HG02588 (cell line): Measurements from ENCODE around the gene STEAP2.

Experiments used
- ATAC-seq: cut with Tn5 transposase; IDR thresholded peaks from one replicate; pipeline ENCODE4 v1.9.1; 2021; ENCODE audit warnings: mild to moderate bottlenecking, moderate library complexity; ENCODE audit not compliant: unreplicated experiment

STEAP2 gene

GRCh38 chr7:90192876-90193750 is 18.4 kb upstream of the STEAP2 start:
- no peak for ATAC-seq

- no peak for ATAC-seq
These were observed 16.4 kb upstream of the STEAP2 start for GRCh38 chr7:90194911-90195809.

GRCh38 chr7:90201500-90202195 is 9.9 kb upstream of the STEAP2 start:
- no peak for ATAC-seq

- no peak for ATAC-seq
These were observed 3.6 kb upstream of the STEAP2 start for GRCh38 chr7:90207956-90208355.

GRCh38 chr7:90209776-90210175 is 1.8 kb upstream of the STEAP2 start:
- ATAC-seq = no peak

GRCh38 chr7:90210475-90210874 is 1.1 kb upstream of the STEAP2 start:
- ATAC-seq = no peak

- ATAC-seq = peak; percentile 8
These were observed 559 bp upstream of the STEAP2 start for GRCh38 chr7:90210981-90211380.

- no peak for ATAC-seq
These were observed 582 bp downstream of the STEAP2 start for GRCh38 chr7:90212149-90212495.

GRCh38 chr7:90213521-90213920 is 2.0 kb downstream of the STEAP2 start:
- ATAC-seq = no peak

- ATAC-seq = no peak
These were observed 4.6 kb downstream of the STEAP2 start for GRCh38 chr7:90216080-90216674.

- no peak for ATAC-seq
These were observed 5.2 kb downstream of the STEAP2 start for GRCh38 chr7:90216771-90217170.

- ATAC-seq = no peak
These were observed 10.8 kb downstream of the STEAP2 start for GRCh38 chr7:90222390-90222789.

- no peak for ATAC-seq
These were observed 11.5 kb downstream of the STEAP2 start for GRCh38 chr7:90222811-90223725.

- no peak for ATAC-seq
These were observed 12.7 kb downstream of the STEAP2 start for GRCh38 chr7:90224195-90224594.

GRCh38 chr7:90225181-90225580 is 13.6 kb downstream of the STEAP2 start:
- ATAC-seq = no peak

GRCh38 chr7:90225601-90226000 is 14.1 kb downstream of the STEAP2 start:
- ATAC-seq = no peak

- ATAC-seq = no peak
These were observed 15.7 kb downstream of the STEAP2 start for GRCh38 chr7:90227259-90227658.

GRCh38 chr7:90229682-90230081 is 18.1 kb downstream of the STEAP2 start:
- ATAC-seq = no peak

GRCh38 chr7:90230834-90231233 is 19.3 kb downstream of the STEAP2 start:
- ATAC-seq = no peak

- ATAC-seq = no peak
These were observed 19.8 kb downstream of the STEAP2 start for GRCh38 chr7:90231304-90231703.
